Measurements from ENCODE around the gene RIMBP2.

Gene RIMBP2

DNA sequence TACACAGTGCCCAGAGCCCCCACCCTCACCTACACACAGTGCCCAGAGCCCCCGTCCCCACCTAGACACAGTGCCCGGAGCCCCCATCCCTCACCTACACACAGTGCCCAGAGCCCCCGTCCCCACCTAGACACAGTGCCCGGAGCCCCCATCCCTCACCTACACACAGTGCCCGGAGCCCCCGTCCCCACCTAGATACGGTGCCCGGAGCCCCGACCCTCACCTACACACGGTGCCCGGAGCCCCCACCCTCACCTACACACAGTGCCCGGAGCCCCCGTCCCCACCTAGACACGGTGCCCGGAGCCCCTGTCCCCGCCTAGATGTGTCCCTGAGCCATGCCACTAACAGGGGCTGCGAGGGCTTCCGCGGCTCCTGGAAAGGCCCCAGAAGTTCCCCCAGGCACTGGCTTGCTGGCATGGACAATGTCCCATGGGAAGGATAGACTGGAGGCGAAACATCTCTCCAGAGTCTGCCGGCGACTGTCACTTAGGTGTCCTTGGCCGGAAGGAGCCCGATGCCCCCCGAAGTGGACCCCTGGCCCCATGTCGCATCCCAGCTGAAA, 232.4 kb downstream of the RIMBP2 start:
- no peaks in the 10 kb centered on the region for H3K36me3 ChIP-seq (ENCODE audit: insufficient read depth, low read length)
- TF ChIP-seq, protein P1, sequence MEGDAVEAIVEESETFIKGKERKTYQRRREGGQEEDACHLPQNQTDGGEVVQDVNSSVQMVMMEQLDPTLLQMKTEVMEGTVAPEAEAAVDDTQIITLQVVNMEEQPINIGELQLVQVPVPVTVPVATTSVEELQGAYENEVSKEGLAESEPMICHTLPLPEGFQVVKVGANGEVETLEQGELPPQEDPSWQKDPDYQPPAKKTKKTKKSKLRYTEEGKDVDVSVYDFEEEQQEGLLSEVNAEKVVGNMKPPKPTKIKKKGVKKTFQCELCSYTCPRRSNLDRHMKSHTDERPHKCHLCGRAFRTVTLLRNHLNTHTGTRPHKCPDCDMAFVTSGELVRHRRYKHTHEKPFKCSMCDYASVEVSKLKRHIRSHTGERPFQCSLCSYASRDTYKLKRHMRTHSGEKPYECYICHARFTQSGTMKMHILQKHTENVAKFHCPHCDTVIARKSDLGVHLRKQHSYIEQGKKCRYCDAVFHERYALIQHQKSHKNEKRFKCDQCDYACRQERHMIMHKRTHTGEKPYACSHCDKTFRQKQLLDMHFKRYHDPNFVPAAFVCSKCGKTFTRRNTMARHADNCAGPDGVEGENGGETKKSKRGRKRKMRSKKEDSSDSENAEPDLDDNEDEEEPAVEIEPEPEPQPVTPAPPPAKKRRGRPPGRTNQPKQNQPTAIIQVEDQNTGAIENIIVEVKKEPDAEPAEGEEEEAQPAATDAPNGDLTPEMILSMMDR (IDR thresholded peaks at IDR 0.05; ENCODE audit: borderline replicate concordance, extremely low read depth, low read length, poor library complexity, severe bottlenecking): no peak
- TF ChIP-seq EZH2 (IDR thresholded peaks at IDR 0.05; ENCODE audit: borderline replicate concordance, low read depth, low read length, severe bottlenecking): no peak
- peaks cover under 1% of the 10 kb centered on the region for H3K27me3 ChIP-seq (ENCODE audit: insufficient read depth, low read length, poor library complexity)
- no peak for ATAC-seq (ENCODE audit: insufficient read depth, low read depth)
- H3K4me3 ChIP-seq (ENCODE audit: low read depth in 1 of 2, low read length in 2 of 2): no peak overlapping the region
- no peaks in the 10 kb centered on the region; the same call in 1 of the 2 replicates for H4K20me1 ChIP-seq (ENCODE audit: insufficient read depth, low read length)
- H2AFZ ChIP-seq (ENCODE audit: low read depth, low read length): no peak overlapping the region
- no peaks in the 10 kb centered on the region for H3K4me1 ChIP-seq (ENCODE audit: insufficient read depth, low read length)
- no peak overlapping the region for H3K27ac ChIP-seq (ENCODE audit: low read length)
- H3K9me3 ChIP-seq (ENCODE audit: insufficient read depth, low read length, severe bottlenecking): no peaks in the 10 kb centered on the region
- no peak overlapping the region for H3K4me2 ChIP-seq (ENCODE audit: insufficient read depth, low read length)
- H3K79me2 ChIP-seq (ENCODE audit: insufficient read depth, low read length): no peaks in the 10 kb centered on the region
- no peak overlapping the region for H3K9ac ChIP-seq (ENCODE audit: low read depth, low read length)
- no peak for DNase-seq

DNA sequence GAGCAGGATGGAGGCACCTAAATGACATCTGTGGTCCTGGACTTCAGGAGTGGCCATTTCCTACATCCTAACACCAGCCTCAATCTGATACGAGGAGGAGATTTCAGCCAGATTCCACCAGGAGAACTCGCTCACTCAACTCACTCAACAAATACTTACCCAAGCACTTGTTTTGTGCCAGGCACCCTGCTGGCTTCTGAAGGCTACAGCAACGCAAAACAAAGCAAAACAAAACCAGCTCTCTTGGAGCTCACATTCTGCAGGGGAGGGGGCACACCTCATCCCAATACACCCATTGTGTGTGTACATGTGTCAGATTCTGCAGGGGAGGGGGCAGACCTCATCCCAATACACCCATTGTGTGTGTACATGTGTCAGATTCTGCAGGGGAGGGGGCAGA, 233.7 kb downstream of the RIMBP2 start:
- Histone ChIP-seq H3K79me2 (ENCODE audit: insufficient read depth, low read length) (no peaks in the 10 kb centered on the region), H3K9me3 (ENCODE audit: insufficient read depth, low read length, severe bottlenecking) (no peaks in the 10 kb centered on the region), H3K27ac (ENCODE audit: low read length) (no peak overlapping the region), H3K4me1 (ENCODE audit: insufficient read depth, low read length) (no peaks in the 10 kb centered on the region), H3K36me3 (ENCODE audit: insufficient read depth, low read length) (no peaks in the 10 kb centered on the region), H2AFZ (ENCODE audit: low read depth, low read length) (no peak overlapping the region), H3K4me2 (ENCODE audit: insufficient read depth, low read length) (no peak overlapping the region), H4K20me1 (ENCODE audit: insufficient read depth, low read length) (no peaks in the 10 kb centered on the region; the same call in 1 of the 2 replicates), H3K27me3 (ENCODE audit: insufficient read depth, low read length, poor library complexity) (no peaks in the 10 kb centered on the region), H3K4me3 (ENCODE audit: low read depth in 1 of 2, low read length in 2 of 2) (no peak overlapping the region), H3K9ac (ENCODE audit: low read depth, low read length) (no peak overlapping the region)
- DNase-seq: no peak
- no peak for TF ChIP-seq EZH2 (IDR thresholded peaks at IDR 0.05; ENCODE audit: borderline replicate concordance, low read depth, low read length, severe bottlenecking)
- TF ChIP-seq, protein P1 (IDR thresholded peaks at IDR 0.05; ENCODE audit: borderline replicate concordance, extremely low read depth, low read length, poor library complexity, severe bottlenecking): peak; percentile 12
- ATAC-seq (ENCODE audit: insufficient read depth, low read depth): no peak

DNA sequence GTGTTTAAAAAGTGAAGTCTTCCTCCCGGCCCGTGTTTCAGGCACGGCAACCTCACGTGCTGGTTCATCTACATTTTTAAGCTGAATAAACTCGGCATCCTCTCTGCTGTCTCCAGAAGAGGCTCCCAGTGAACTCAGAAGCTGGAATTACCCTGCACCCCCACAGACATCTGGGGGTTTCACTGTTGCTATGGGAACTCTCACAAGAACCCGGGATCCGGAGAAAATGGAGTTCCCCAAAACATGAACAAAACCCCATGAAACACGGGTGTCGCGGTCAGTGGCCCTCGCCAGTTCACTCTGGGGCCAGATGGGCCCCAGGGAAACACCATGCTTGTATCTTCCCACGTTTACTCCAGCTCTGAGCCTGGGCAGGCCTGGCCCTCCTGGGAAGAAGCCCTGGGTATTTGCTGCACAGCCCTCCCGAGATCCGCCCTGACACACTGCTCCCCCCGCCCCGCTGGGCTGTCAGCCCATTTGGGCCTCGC, 234.7 kb downstream of the RIMBP2 start:
- Histone ChIP-seq H3K9me3 (ENCODE audit: insufficient read depth, low read length, severe bottlenecking) (no peaks in the 10 kb centered on the region), H3K9ac (ENCODE audit: low read depth, low read length) (no peak overlapping the region), H3K27me3 (ENCODE audit: insufficient read depth, low read length, poor library complexity) (no peaks in the 10 kb centered on the region), H3K27ac (ENCODE audit: low read length) (no peak overlapping the region), H3K4me3 (ENCODE audit: low read depth in 1 of 2, low read length in 2 of 2) (no peak overlapping the region), H4K20me1 (ENCODE audit: insufficient read depth, low read length) (no peaks in the 10 kb centered on the region; the same call in 1 of the 2 replicates), H3K4me2 (ENCODE audit: insufficient read depth, low read length) (no peak overlapping the region), H2AFZ (ENCODE audit: low read depth, low read length) (no peak overlapping the region), H3K4me1 (ENCODE audit: insufficient read depth, low read length) (no peaks in the 10 kb centered on the region), H3K36me3 (ENCODE audit: insufficient read depth, low read length) (no peaks in the 10 kb centered on the region), H3K79me2 (ENCODE audit: insufficient read depth, low read length) (no peaks in the 10 kb centered on the region)
- no peak for TF ChIP-seq EZH2 (IDR thresholded peaks at IDR 0.05; ENCODE audit: borderline replicate concordance, low read depth, low read length, severe bottlenecking)
- TF ChIP-seq, protein P1 (IDR thresholded peaks at IDR 0.05; ENCODE audit: borderline replicate concordance, extremely low read depth, low read length, poor library complexity, severe bottlenecking): no peak
- ATAC-seq (ENCODE audit: insufficient read depth, low read depth) (no peak), DNase-seq (no peak)
